B cell (primary cell): ENCODE measurements around the gene ASTL. TPM values are rescaled to one million over a fixed set of nuclear protein-coding genes. Genes with fewer than 3 reads are reported as not detected.

Experiments used
- ATAC-seq: fragments of 200-7000 bp; cut with Tn5 transposase; one replicate; pipeline ENCODE4 v1.10.0; 2021; ENCODE audit warnings: low read depth, mild to moderate bottlenecking, moderate number of reproducible peaks, moderate library complexity
- CTCF ChIA-PET: fragments of 350-600 bp; sonication (Branson Sonifier 250); formaldehyde crosslinking; loops from one replicate; lab custom pipeline; 2021; ENCODE audit warnings: antibody characterized with exemption, inconsistent platforms; lab: Charles Lee
- POLR2A ChIA-PET: fragments of 350-600 bp; sonication (Branson Sonifier 250); formaldehyde crosslinking; loops from one replicate; lab custom pipeline; 2021; ENCODE audit warnings: antibody characterized with exemption; lab: Charles Lee
- DNase-seq: peaks from one replicate; pipeline ENCODE4 v3.0.0; 2013
- H2AFZ ChIP-seq: 2 replicates; pipeline ENCODE4 v1.6.1; 2012; ENCODE audit warnings: mild to moderate bottlenecking, low read depth, low read length; ENCODE audit not compliant: insufficient read depth, poor library complexity, severe bottlenecking
- H3K27ac ChIP-seq, 2 donors: 1 replicate in 1 of 2; 2 replicates in 1 of 2; pipeline ENCODE4 v1.5.1; 2012 to 2013; ENCODE audit warnings: low read length in 2 of 2, mild to moderate bottlenecking in 2 of 2, moderate library complexity in 1 of 2
- H3K27me3 ChIP-seq, 4 experiments: fragments of 200-600 bp in 1 of 4; sonication (generic) in 1 of 4; replicated peaks in 1 of 4; 1 replicate in 2 of 4; 2 replicates in 2 of 4; pipeline versions ENCODE4 v1.6.1 to v1.7.0; 2013 to 2016; ENCODE audit warnings: low read length in 3 of 4, mild to moderate bottlenecking in 2 of 4, mixed read lengths in 1 of 4, moderate library complexity in 1 of 4; ENCODE audit not compliant: insufficient read depth in 4 of 4, control insufficient read depth in 3 of 4; ENCODE audit errors: control extremely low read depth in 1 of 4
- H3K36me3 ChIP-seq, 2 experiments: replicated peaks in 1 of 2; 1 replicate in 1 of 2; 2 replicates in 1 of 2; pipeline versions ENCODE4 v1.6.1 to v1.7.1; 2013; ENCODE audit warnings: low read length in 1 of 2; ENCODE audit not compliant: insufficient read depth in 2 of 2, control insufficient read depth in 1 of 2; ENCODE audit errors: control extremely low read depth in 1 of 2, extremely low read depth in 1 of 2
- H3K4me1 ChIP-seq, 2 donors: fragments of 200-600 bp in 1 of 2; sonication (generic) in 1 of 2; 1 replicate in 1 of 2; 2 replicates in 1 of 2; pipeline versions ENCODE4 v1.5.1 to v1.6.1; 2013 to 2017; ENCODE audit warnings: low read length in 2 of 2; ENCODE audit not compliant: control insufficient read depth in 2 of 2, insufficient read depth in 2 of 2
- H3K4me2 ChIP-seq: replicated peaks from 2 replicates; pipeline ENCODE3; 2012; ENCODE audit warnings: mild to moderate bottlenecking, low read depth, low read length; ENCODE audit not compliant: poor library complexity, severe bottlenecking
- H3K4me3 ChIP-seq, 5 experiments: fragments of 200-600 bp in 1 of 5; sonication (generic) in 1 of 5; 1 replicate in 3 of 5; 2 replicates in 2 of 5; pipeline versions ENCODE4 v1.5.1 to v1.7.0; 2011 to 2016; ENCODE audit warnings: low read length in 4 of 5, mild to moderate bottlenecking in 4 of 5, low read depth in 2 of 5, control low read depth in 1 of 5, moderate library complexity in 1 of 5; ENCODE audit not compliant: insufficient read depth in 1 of 5; ENCODE audit errors: control extremely low read depth in 1 of 5, extremely low read depth in 1 of 5
- H3K79me2 ChIP-seq: fragments of 200-600 bp; sonication (generic); one replicate; pipeline ENCODE4 v1.6.0; 2016; ENCODE audit warnings: low read length; ENCODE audit not compliant: control insufficient read depth, insufficient read depth
- H3K9ac ChIP-seq: fragments of 200-600 bp; sonication (generic); 2 replicates; pipeline ENCODE4 v1.6.1; 2017; ENCODE audit warnings: mild to moderate bottlenecking, low read length, moderate library complexity
- H3K9me3 ChIP-seq, 3 donors: one replicate each; pipeline versions ENCODE4 v1.6.1 to v1.7.1; 2013; ENCODE audit warnings: low read length in 2 of 3; ENCODE audit not compliant: control insufficient read depth in 2 of 3, insufficient read depth in 1 of 3; ENCODE audit errors: control extremely low read depth in 1 of 3
- H4K20me1 ChIP-seq: 2 replicates; pipeline ENCODE4 v1.6.0; 2012; ENCODE audit warnings: mild to moderate bottlenecking, low read length; ENCODE audit not compliant: insufficient read depth, control insufficient read depth, poor library complexity, severe bottlenecking
- H3K27ac Mint-ChIP-seq: one replicate; pipeline ENCODE4 v1.8.0; 2021; ENCODE audit warnings: mixed read lengths
- H3K27me3 Mint-ChIP-seq: one replicate; pipeline ENCODE4 v1.8.0; 2021; ENCODE audit warnings: mixed read lengths
- H3K4me1 Mint-ChIP-seq: one replicate; pipeline ENCODE4 v1.8.0; 2021; ENCODE audit warnings: mixed read lengths
- H3K4me3 Mint-ChIP-seq: one replicate; pipeline ENCODE4 v1.8.0; 2021; ENCODE audit warnings: mixed read lengths
- H3K9me3 Mint-ChIP-seq: one replicate; pipeline ENCODE4 v1.8.0; 2022; ENCODE audit warnings: mixed read lengths; ENCODE audit not compliant: insufficient read depth
- EZH2 ChIP-seq: IDR thresholded peaks from 2 replicates; pipeline ENCODE4 v1.6.1; 2012; ENCODE audit warnings: borderline replicate concordance, low read depth, mild to moderate bottlenecking, moderate library complexity, low read length; ENCODE audit not compliant: insufficient read depth, poor library complexity, severe bottlenecking
- WGBS: methylation state at CpG from one replicate; pipeline ENCODE4 v1.1.5; 2013; ENCODE audit warnings: missing lambda C conversion rate; ENCODE audit not compliant: insufficient coverage; 5-methylcytosine and 5-hydroxymethylcytosine counted together
- intact Hi-C: fragments of 100-400 bp; cut with micrococcal nuclease; formaldehyde crosslinking; loops from one replicate; pipeline ENCODE4 v1.10.0; 2022
- polyA plus RNA-seq: library from polyadenylated mRNA; depleted of rRNA; stranded (reverse); fragments of >200 nt; gene quantifications from 2 replicates; pipeline ENCODE4 v1.2.3, GENCODE V29; 2012
- total RNA-seq, 2 donors: library from RNA; stranded (reverse); fragments of 120-200 nt in 1 of 2; gene quantifications; 1 replicate in 1 of 2; 2 replicates in 1 of 2; pipeline versions ENCODE4 v1.2.3 to v1.2.4, GENCODE V29; 2013 to 2022
- TF ChIP-seq, protein P1 (sequence below): fragments of 200-600 bp; IDR thresholded peaks from one replicate; pipeline ENCODE4 v1.8.0; 2022; ENCODE audit warnings: antibody characterized with exemption, mild to moderate bottlenecking

ASTL gene
- total and polyA plus RNA-seq, 2 donors (not counting 1 experiment from before 2014, with no cell fraction given): 0.15 to 0.59 TPM

DNA sequence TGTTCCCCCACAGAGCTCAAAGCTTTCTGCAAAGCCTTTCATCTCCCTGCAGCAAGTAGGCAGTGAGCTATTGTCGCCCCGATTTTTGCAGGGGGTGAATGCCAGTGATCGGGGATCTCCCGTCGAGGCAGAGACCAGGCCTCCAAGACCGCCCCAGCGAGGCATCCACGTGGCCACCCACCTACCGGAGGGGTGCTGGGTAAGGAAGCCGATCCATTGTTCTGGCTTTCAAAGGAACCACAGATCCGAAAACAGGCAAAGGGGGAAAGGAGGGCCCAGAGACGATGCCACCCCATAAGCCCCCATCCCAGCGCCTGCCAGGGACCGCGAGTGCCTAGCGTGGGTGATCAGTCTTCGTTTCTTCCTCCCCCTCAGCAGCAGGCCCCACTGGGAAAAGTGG lies 24.4 kb downstream of the ASTL start:
- intact Hi-C loops: no loop called here
- H3K27me3 Mint-ChIP-seq: peaks cover 12% of the 10 kb centered on the region
- Histone ChIP-seq H3K9ac (no peak overlapping the region), H2AFZ (no peak overlapping the region), H3K4me3 (no peak overlapping the region), H3K27me3 (peaks cover 0 to 25% (median 3%) of the 10 kb centered on the region in 4 experiments), H3K79me2 (no peaks in the 10 kb centered on the region), H3K9me3 (peaks cover 0 to 8% (median 0%) of the 10 kb centered on the region in 3 donors), H4K20me1 (no peaks in the 10 kb centered on the region), H3K27ac (no peak overlapping the region), H3K4me1 (peaks cover 11 to 15% of the 10 kb centered on the region in 2 donors), H3K36me3 (no peaks in the 10 kb centered on the region), H3K4me2 (no peak overlapping the region)
- H3K4me3 Mint-ChIP-seq: no peak overlapping the region
- H3K9me3 Mint-ChIP-seq: no peaks in the 10 kb centered on the region
- POLR2A ChIA-PET: no interaction called here
- TF ChIP-seq EZH2: no peak
- TF ChIP-seq, protein P1, sequence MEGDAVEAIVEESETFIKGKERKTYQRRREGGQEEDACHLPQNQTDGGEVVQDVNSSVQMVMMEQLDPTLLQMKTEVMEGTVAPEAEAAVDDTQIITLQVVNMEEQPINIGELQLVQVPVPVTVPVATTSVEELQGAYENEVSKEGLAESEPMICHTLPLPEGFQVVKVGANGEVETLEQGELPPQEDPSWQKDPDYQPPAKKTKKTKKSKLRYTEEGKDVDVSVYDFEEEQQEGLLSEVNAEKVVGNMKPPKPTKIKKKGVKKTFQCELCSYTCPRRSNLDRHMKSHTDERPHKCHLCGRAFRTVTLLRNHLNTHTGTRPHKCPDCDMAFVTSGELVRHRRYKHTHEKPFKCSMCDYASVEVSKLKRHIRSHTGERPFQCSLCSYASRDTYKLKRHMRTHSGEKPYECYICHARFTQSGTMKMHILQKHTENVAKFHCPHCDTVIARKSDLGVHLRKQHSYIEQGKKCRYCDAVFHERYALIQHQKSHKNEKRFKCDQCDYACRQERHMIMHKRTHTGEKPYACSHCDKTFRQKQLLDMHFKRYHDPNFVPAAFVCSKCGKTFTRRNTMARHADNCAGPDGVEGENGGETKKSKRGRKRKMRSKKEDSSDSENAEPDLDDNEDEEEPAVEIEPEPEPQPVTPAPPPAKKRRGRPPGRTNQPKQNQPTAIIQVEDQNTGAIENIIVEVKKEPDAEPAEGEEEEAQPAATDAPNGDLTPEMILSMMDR: no peak
- peaks cover 18% of the 10 kb centered on the region for H3K4me1 Mint-ChIP-seq
- no peak overlapping the region for H3K27ac Mint-ChIP-seq
- WGBS: 92% methylated on average over 10 of the region's 17 CpGs
- CTCF ChIA-PET: interaction anchor here (1.3 to 2.1 kb wide), 2 partner anchors 25 to 60 kb away, joined by 5 to 6 read pairs; partner anchors contain the start of gene ASTL
- no peak for DNase-seq
- ATAC-seq: no peak

DNA sequence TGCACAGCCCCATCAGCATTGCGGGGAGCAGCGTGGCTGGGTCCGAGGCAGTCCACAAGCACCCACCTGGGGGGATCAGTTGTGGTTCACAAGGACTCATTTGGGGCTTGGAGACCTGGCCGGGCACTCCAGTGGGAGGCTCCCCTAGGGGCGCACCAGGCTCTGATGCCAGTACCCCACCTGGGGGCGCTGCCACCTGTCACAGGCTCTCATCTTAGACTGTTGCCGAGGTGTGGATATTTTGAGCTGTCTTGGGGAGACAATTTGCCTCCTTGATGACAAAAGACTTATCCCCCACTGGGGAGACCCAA lies 25.0 kb downstream of the ASTL start:
- Mint-ChIP-seq H3K4me1 (peaks cover 16% of the 10 kb centered on the region), H3K27me3 (peaks cover 10% of the 10 kb centered on the region), H3K4me3 (no peak overlapping the region), H3K27ac (no peak overlapping the region), H3K9me3 (no peaks in the 10 kb centered on the region)
- POLR2A ChIA-PET: no interaction called here
- intact Hi-C loops: no loop called here
- no peaks in the 10 kb centered on the region for H3K79me2 ChIP-seq
- H3K9ac ChIP-seq: no peak overlapping the region
- peaks cover 11 to 15% of the 10 kb centered on the region in 2 donors for H3K4me1 ChIP-seq
- H3K9me3 ChIP-seq: peaks cover 0 to 8% (median 0%) of the 10 kb centered on the region in 3 donors
- no peak overlapping the region for H3K27ac ChIP-seq
- no peak overlapping the region for H2AFZ ChIP-seq
- H3K4me2 ChIP-seq: no peak overlapping the region
- no peak overlapping the region for H3K4me3 ChIP-seq
- 100% methylated on average over 3 of the region's 7 CpGs for WGBS
- no peaks in the 10 kb centered on the region for H3K36me3 ChIP-seq
- H4K20me1 ChIP-seq: no peaks in the 10 kb centered on the region
- ATAC-seq: no peak
- H3K27me3 ChIP-seq: peaks cover 0 to 22% (median 3%) of the 10 kb centered on the region in 4 experiments
- no peak for TF ChIP-seq EZH2
- TF ChIP-seq, protein P1: peak; percentile 31
- DNase-seq: no peak
- CTCF ChIA-PET: interaction anchor here (1.3 kb wide), 1 partner anchor 25 kb away, joined by 5 read pairs; the partner anchor contains the start of gene ASTL
